Left ventricle myocardium inferior (tissue), 1 donor: ENCODE results near the gene STRIP2. TPM values are rescaled to one million over a fixed set of nuclear protein-coding genes. Genes with fewer than 3 reads are reported as not detected.

ENCODE experiments used
- DNase-seq: peaks from one replicate; pipeline ENCODE4 v3.0.0-alpha.2; 2020
- H3K27ac ChIP-seq: fragments of 200-600 bp; replicated peaks from 2 replicates; pipeline ENCODE4 v1.8.0; 2021
- H3K27me3 ChIP-seq: fragments of 200-600 bp; 2 replicates; pipeline ENCODE4 v1.8.0; 2021; ENCODE audit warnings: low read depth
- H3K36me3 ChIP-seq: fragments of 200-600 bp; 2 replicates; pipeline ENCODE4 v1.8.0; 2021
- H3K4me1 ChIP-seq: fragments of 200-600 bp; 2 replicates; pipeline ENCODE4 v1.8.0; 2021
- H3K4me3 ChIP-seq: fragments of 200-600 bp; 2 replicates; pipeline ENCODE4 v1.8.0; 2021; ENCODE audit warnings: mild to moderate bottlenecking, moderate library complexity
- H3K9me3 ChIP-seq: fragments of 200-600 bp; replicated peaks from 2 replicates; pipeline ENCODE4 v1.8.0; 2021
- CTCF ChIP-seq: fragments of 200-600 bp; IDR thresholded peaks from 2 replicates; pipeline ENCODE4 v1.8.0; 2021; ENCODE audit warnings: antibody characterized with exemption, mild to moderate bottlenecking, borderline replicate concordance
- intact Hi-C: fragments of 100-400 bp; cut with micrococcal nuclease; formaldehyde crosslinking; loops from one replicate; pipeline ENCODE4 v1.11.0; 2022
- total RNA-seq: library from RNA; stranded (reverse); fragmentation: NEBNext Ultra II Directional; extraction: Animal tissue kit (Norgen Biotek cat#: 25700); gene quantifications from one replicate; pipeline ENCODE4 v1.2.1, GENCODE V29; 2021
- donor health status: DM: no; HTN: yes; CAD: no; lungs with severe emphysema.

The STRIP2 gene
- total RNA-seq, 1 donor from 2014 or later: 17.1 TPM

GRCh38 chr7:129461809-129462208 lies 27.6 kb downstream of the STRIP2 start:
- H3K9me3 ChIP-seq: no peaks in the 10 kb centered on the region
- H3K4me1 ChIP-seq: peaks cover 14% of the 10 kb centered on the region
- H3K36me3 ChIP-seq: peaks cover 37% of the 10 kb centered on the region
- no peak overlapping the region for H3K27ac ChIP-seq
- H3K4me3 ChIP-seq: no peak overlapping the region
- TF ChIP-seq CTCF: no peak
- no peaks in the 10 kb centered on the region for H3K27me3 ChIP-seq
- DNase-seq: no peak
- intact Hi-C loops: no loop called here

GRCh38 chr7:129462420-129462819 lies 28.2 kb downstream of the STRIP2 start:
- H3K36me3 ChIP-seq: peaks cover 37% of the 10 kb centered on the region
- H3K27me3 ChIP-seq: no peaks in the 10 kb centered on the region
- no peak overlapping the region for H3K27ac ChIP-seq
- H3K4me3 ChIP-seq: no peak overlapping the region
- intact Hi-C loops: no loop called here
- no peaks in the 10 kb centered on the region for H3K9me3 ChIP-seq
- no peak for DNase-seq
- no peak for TF ChIP-seq CTCF
- peaks cover 16% of the 10 kb centered on the region for H3K4me1 ChIP-seq

GRCh38 chr7:129464194-129464593 lies 30.0 kb downstream of the STRIP2 start:
- intact Hi-C loops: no loop called here
- no peak overlapping the region for H3K27ac ChIP-seq
- TF ChIP-seq CTCF: no peak
- H3K27me3 ChIP-seq: no peaks in the 10 kb centered on the region
- peaks cover 21% of the 10 kb centered on the region for H3K36me3 ChIP-seq
- H3K4me3 ChIP-seq: no peak overlapping the region
- H3K4me1 ChIP-seq: peaks cover 21% of the 10 kb centered on the region
- no peaks in the 10 kb centered on the region for H3K9me3 ChIP-seq
- no peak for DNase-seq

GRCh38 chr7:129465080-129465479 lies 30.8 kb downstream of the STRIP2 start:
- H3K27ac ChIP-seq: no peak overlapping the region
- intact Hi-C loops: no loop called here
- no peaks in the 10 kb centered on the region for H3K27me3 ChIP-seq
- TF ChIP-seq CTCF: no peak
- H3K4me3 ChIP-seq: no peak overlapping the region
- no peak for DNase-seq
- no peaks in the 10 kb centered on the region for H3K9me3 ChIP-seq
- H3K36me3 ChIP-seq: peaks cover 14% of the 10 kb centered on the region
- H3K4me1 ChIP-seq: peaks cover 21% of the 10 kb centered on the region

- no peak for DNase-seq
- peaks cover 3% of the 10 kb centered on the region for H3K36me3 ChIP-seq
- H3K27me3 ChIP-seq: no peaks in the 10 kb centered on the region
- H3K27ac ChIP-seq: no peak overlapping the region
- intact Hi-C loops: no loop called here
- TF ChIP-seq CTCF: no peak
- H3K9me3 ChIP-seq: no peaks in the 10 kb centered on the region
- H3K4me1 ChIP-seq: peaks cover 21% of the 10 kb centered on the region
- no peak overlapping the region for H3K4me3 ChIP-seq
These were observed 32.6 kb downstream of the STRIP2 start for GRCh38 chr7:129466796-129467195.

GRCh38 chr7:129468087-129468486 lies 33.9 kb downstream of the STRIP2 start:
- no peak overlapping the region for H3K27ac ChIP-seq
- no peaks in the 10 kb centered on the region for H3K9me3 ChIP-seq
- H3K4me3 ChIP-seq: no peak overlapping the region
- H3K4me1 ChIP-seq: peaks cover 21% of the 10 kb centered on the region
- H3K36me3 ChIP-seq: peaks cover under 1% of the 10 kb centered on the region
- intact Hi-C loops: no loop called here
- TF ChIP-seq CTCF: no peak
- no peak for DNase-seq
- no peaks in the 10 kb centered on the region for H3K27me3 ChIP-seq
